ENCODE data around the gene RARS2. TPM values are rescaled to one million over a fixed set of nuclear protein-coding genes. Genes with fewer than 3 reads are reported as not detected.

Gene RARS2
- total and polyA plus RNA-seq, 2 donors = 25.3 to 32.1 TPM

GRCh38 chr6:87473419-87473903, 116.3 kb downstream of the RARS2 start:
- peaks cover 0 to 6% of the 10 kb centered on the region in 2 donors for H3K36me3 ChIP-seq (ENCODE audit: control insufficient read depth in 2 of 2, insufficient read depth in 2 of 2, low read length in 1 of 2)
- no peaks in the 10 kb centered on the region for H3K9me3 ChIP-seq (ENCODE audit: control insufficient read depth in 2 of 2, insufficient read depth in 1 of 2, low read length in 1 of 2)
- H3K4me3 ChIP-seq (ENCODE audit: low read length in 2 of 2) = peak overlapping the region; percentile 79 to 88
- H3K4me1 ChIP-seq (ENCODE audit: control insufficient read depth in 2 of 2, insufficient read depth in 2 of 2, low read length in 2 of 2) = peaks cover 3 to 6% of the 10 kb centered on the region in 2 donors
- peak overlapping the region; percentile 81 to 88 for H3K27ac ChIP-seq (ENCODE audit: low read depth in 1 of 2, low read length in 1 of 2)
- 4% methylated on average over 15 of the region's 15 CpGs for WGBS
- DNase-seq (ENCODE audit: low read depth in 6 of 9, low spot score in 9 of 9) = peak in 5 of 9 donors; percentile 2 to 76 (median 27)
- H3K27me3 ChIP-seq (ENCODE audit: control insufficient read depth in 2 of 2, insufficient read depth in 1 of 2, low read length in 1 of 2) = no peaks in the 10 kb centered on the region

- Histone ChIP-seq H3K27me3 (ENCODE audit: control insufficient read depth in 2 of 2, insufficient read depth in 1 of 2, low read length in 1 of 2) (peaks cover 0 to 1% of the 10 kb centered on the region in 2 donors), H3K4me3 (ENCODE audit: low read length in 2 of 2) (peak within 1 kb of the TSS; percentile 79 to 88), H3K36me3 (ENCODE audit: control insufficient read depth in 2 of 2, insufficient read depth in 2 of 2, low read length in 1 of 2) (no peaks in the 10 kb centered on the region), H3K4me1 (ENCODE audit: control insufficient read depth in 2 of 2, insufficient read depth in 2 of 2, low read length in 2 of 2) (peaks cover 3 to 6% of the 10 kb centered on the region in 2 donors), H3K9me3 (ENCODE audit: control insufficient read depth in 2 of 2, insufficient read depth in 1 of 2, low read length in 1 of 2) (no peaks in the 10 kb centered on the region), H3K27ac (ENCODE audit: low read depth in 1 of 2, low read length in 1 of 2) (peak within 1 kb of the TSS; percentile 81 to 88)
- DNase-seq (ENCODE audit: low read depth in 6 of 9, low spot score in 9 of 9) = peak; percentile 66 to 92 (median 82)
- under 1% methylated on average over 70 of the region's 70 CpGs for WGBS
Observed at GRCh38 chr6:87472525-87473418, 117.0 kb downstream of the RARS2 start, which contains the start of gene SLC35A1. Gene SLC35A1, plus strand, starts transcription at chr6:87472974. Its CDS starts 30 bp downstream, at chr6:87473004.

- Histone ChIP-seq H3K4me1 (ENCODE audit: control insufficient read depth in 2 of 2, insufficient read depth in 2 of 2, low read length in 2 of 2) (no peaks in the 10 kb centered on the region), H3K27ac (ENCODE audit: low read depth in 1 of 2, low read length in 1 of 2) (no peak overlapping the region), H3K9me3 (ENCODE audit: control insufficient read depth in 2 of 2, insufficient read depth in 1 of 2, low read length in 1 of 2) (no peaks in the 10 kb centered on the region), H3K4me3 (ENCODE audit: low read length in 2 of 2) (no peak overlapping the region), H3K27me3 (ENCODE audit: control insufficient read depth in 2 of 2, insufficient read depth in 1 of 2, low read length in 1 of 2) (peaks cover 0 to 6% of the 10 kb centered on the region in 2 donors), H3K36me3 (ENCODE audit: control insufficient read depth in 2 of 2, insufficient read depth in 2 of 2, low read length in 1 of 2) (no peaks in the 10 kb centered on the region)
- WGBS = 91% methylated on average over 2 of the region's 2 CpGs
- DNase-seq (ENCODE audit: low read depth in 6 of 9, low spot score in 9 of 9) = no peak
Observed at GRCh38 chr6:87465051-87465450, 124.7 kb downstream of the RARS2 start.

Other genes with a start within 250 kb of the RARS2 start
- gene C6orf163, start 245.2 kb downstream of the RARS2 start, total RNA-seq = 1.7 TPM
- gene C6orf163, start 245.2 kb downstream of the RARS2 start, polyA plus RNA-seq = 1.5 TPM
- gene CFAP206, start 182.0 kb downstream of the RARS2 start, total RNA-seq = 0.05 TPM
- 0.43 TPM for gene CFAP206, start 182.0 kb downstream of the RARS2 start, polyA plus RNA-seq
- 22.8 TPM for gene SLC35A1, start 117.0 kb downstream of the RARS2 start, total RNA-seq
- gene SLC35A1, start 117.0 kb downstream of the RARS2 start, polyA plus RNA-seq = 23.1 TPM
- 37.4 TPM for gene ORC3, start 148 bp upstream of the RARS2 start, total RNA-seq
- gene ORC3, start 148 bp upstream of the RARS2 start, polyA plus RNA-seq = 23.4 TPM
- 24.6 TPM for gene AKIRIN2, start 112.2 kb upstream of the RARS2 start, total RNA-seq
- gene AKIRIN2, start 112.2 kb upstream of the RARS2 start, polyA plus RNA-seq = 56.6 TPM